Common myeloid progenitor, CD34-positive (primary cell): ENCODE results near the gene MYO5C.
"Not testable (repeated sequence)": the region's sequence is repeated elsewhere in the genome, so short reads cannot be mapped to it uniquely, and the experiment has no call there.

Experiments used
- CTCF ChIA-PET: fragments of 350-600 bp; sonication (Branson Sonifier 250); formaldehyde crosslinking; loops from one replicate; lab custom pipeline; 2021; ENCODE audit warnings: antibody characterized with exemption; lab: Charles Lee
- POLR2A ChIA-PET: fragments of 350-600 bp; sonication (Branson Sonifier 250); formaldehyde crosslinking; loops from one replicate; lab custom pipeline; 2021; ENCODE audit warnings: antibody characterized with exemption; lab: Charles Lee
- DNase-seq, 3 donors: peaks; one replicate each; pipeline versions ENCODE4 v3.0.0 to v3.0.0-alpha.2; 2013
- H3K27ac ChIP-seq, 2 experiments: 1 replicate in 1 of 2; 2 replicates in 1 of 2; pipeline ENCODE4 v1.7.0; 2013; ENCODE audit warnings: inconsistent platforms in 2 of 2, low read length in 2 of 2, mild to moderate bottlenecking in 2 of 2, low read depth in 1 of 2, moderate library complexity in 1 of 2; ENCODE audit not compliant: severe bottlenecking in 2 of 2, insufficient read depth in 1 of 2, poor library complexity in 1 of 2
- H3K27me3 ChIP-seq, 5 experiments: replicated peaks in 2 of 5; 1 replicate in 3 of 5; 2 replicates in 2 of 5; pipeline versions ENCODE4 v1.6.1 to v1.7.0; 2013; ENCODE audit warnings: low read length in 4 of 5, mild to moderate bottlenecking in 2 of 5, moderate library complexity in 2 of 5, inconsistent platforms in 1 of 5; ENCODE audit not compliant: insufficient read depth in 5 of 5, control insufficient read depth in 4 of 5
- H3K36me3 ChIP-seq, 4 experiments: 1 replicate in 2 of 4; 2 replicates in 2 of 4; pipeline versions ENCODE4 v1.6.1 to v1.7.0; 2013; ENCODE audit warnings: low read length in 3 of 4, control low read depth in 1 of 4, mild to moderate bottlenecking in 1 of 4; ENCODE audit not compliant: control insufficient read depth in 4 of 4, insufficient read depth in 4 of 4
- H3K4me1 ChIP-seq, 4 experiments: 1 replicate in 3 of 4; 2 replicates in 1 of 4; pipeline versions ENCODE4 v1.6.1 to v1.7.1; 2013; ENCODE audit warnings: low read length in 3 of 4, mild to moderate bottlenecking in 3 of 4, control low read depth in 1 of 4, inconsistent platforms in 1 of 4, moderate library complexity in 1 of 4; ENCODE audit not compliant: control insufficient read depth in 4 of 4, insufficient read depth in 4 of 4; ENCODE audit errors: control extremely low read depth in 1 of 4
- H3K4me3 ChIP-seq, 7 experiments: 1 replicate in 4 of 7; 2 replicates in 3 of 7; pipeline versions ENCODE4 v1.5.1 to v1.7.0; 2013; ENCODE audit warnings: mild to moderate bottlenecking in 7 of 7, low read length in 6 of 7, moderate library complexity in 6 of 7, inconsistent platforms in 2 of 7, low read depth in 2 of 7, control low read depth in 1 of 7; ENCODE audit not compliant: insufficient read depth in 4 of 7, control insufficient read depth in 1 of 7; ENCODE audit errors: extremely low read depth in 1 of 7
- H3K9me3 ChIP-seq, 5 experiments: 1 replicate in 4 of 5; 2 replicates in 1 of 5; pipeline versions ENCODE4 v1.6.1 to v1.7.1; 2013; ENCODE audit warnings: low read length in 4 of 5, mild to moderate bottlenecking in 2 of 5, inconsistent platforms in 1 of 5, low read depth in 1 of 5, moderate library complexity in 1 of 5; ENCODE audit not compliant: control insufficient read depth in 4 of 5, insufficient read depth in 2 of 5; ENCODE audit errors: control extremely low read depth in 1 of 5
- WGBS: methylation state at CpG from one replicate; pipeline ENCODE4 v1.1.5; 2013; ENCODE audit not compliant: insufficient coverage; 5-methylcytosine and 5-hydroxymethylcytosine counted together

The MYO5C gene

GRCh38 chr15:52170199-52170598, 125.4 kb downstream of the MYO5C start:
- 92% methylated on average over 2 of the region's 3 CpGs for WGBS
- DNase-seq, H3K9me3 ChIP-seq, POLR2A ChIA-PET, H3K27me3 ChIP-seq, H3K36me3 ChIP-seq, H3K27ac ChIP-seq, H3K4me3 ChIP-seq: not testable (repeated sequence)
- H3K4me1 ChIP-seq = peaks cover 3 to 26% (median 21%) of the 10 kb centered on the region in 4 experiments
- CTCF ChIA-PET = interaction anchor here (1.1 to 6.6 kb wide), 6 partner anchors 12 to 58 kb away, joined by 4 to 40 read pairs (median 8); partner anchors contain the start of gene GNB5

GRCh38 chr15:52165494-52166131, 130.0 kb downstream of the MYO5C start:
- H3K27me3 ChIP-seq, H3K9me3 ChIP-seq, H3K4me1 ChIP-seq, H3K4me3 ChIP-seq, DNase-seq, H3K27ac ChIP-seq: not testable (repeated sequence)
- POLR2A ChIA-PET = interaction anchor here (0.7 to 1.1 kb wide), 2 partner anchors 9 to 68 kb away, joined by 3 read pairs; no protein-coding TSS in a partner anchor
- peaks cover 0 to 21% (median 7%) of the 10 kb centered on the region in 4 experiments for H3K36me3 ChIP-seq
- CTCF ChIA-PET = interaction anchor here (0.8 to 8.2 kb wide), 11 partner anchors 9 to 314 kb away, joined by 3 to 42 read pairs (median 4); no protein-coding TSS in a partner anchor
- WGBS = 100% methylated on average over 2 of the region's 5 CpGs

- peaks cover 0 to 3% (median 0%) of the 10 kb centered on the region in 5 experiments for H3K9me3 ChIP-seq
- peaks cover 0 to 17% (median 7%) of the 10 kb centered on the region in 4 experiments for H3K36me3 ChIP-seq
- no peak overlapping the region for H3K27ac ChIP-seq
- WGBS = no CpG with 5 or more reads among the region's 2 CpGs
- no peaks in the 10 kb centered on the region for H3K27me3 ChIP-seq
- peak in 2 of 3 donors; percentile 34 to 41 for DNase-seq
- H3K4me1 ChIP-seq = no peaks in the 10 kb centered on the region
- ChIA-PET CTCF (interaction anchor here (0.8 to 8.2 kb wide), 13 partner anchors 10 to 313 kb away, joined by 3 to 42 read pairs (median 5); no protein-coding TSS in a partner anchor), POLR2A (interaction anchor here (0.7 to 1.1 kb wide), 2 partner anchors 10 to 331 kb away, joined by 3 read pairs; no protein-coding TSS in a partner anchor)
- no peak overlapping the region for H3K4me3 ChIP-seq
These were observed 130.9 kb downstream of the MYO5C start for GRCh38 chr15:52164631-52165265.

GRCh38 chr15:52163321-52164190, 132.0 kb downstream of the MYO5C start:
- H3K4me3 ChIP-seq = no peak overlapping the region
- peaks cover 0 to 20% (median 11%) of the 10 kb centered on the region in 4 experiments for H3K36me3 ChIP-seq
- ChIA-PET POLR2A (interaction anchor here (0.6 to 1.0 kb wide), 2 partner anchors 8 to 57 kb away, joined by 3 read pairs; no protein-coding TSS in a partner anchor), CTCF (interaction anchor here (0.7 to 8.2 kb wide), 12 partner anchors 8 to 64 kb away, joined by 3 to 42 read pairs (median 5); no protein-coding TSS in a partner anchor)
- H3K4me1 ChIP-seq = no peaks in the 10 kb centered on the region
- no peak overlapping the region for H3K27ac ChIP-seq
- H3K9me3 ChIP-seq = peaks cover 0 to 3% (median 0%) of the 10 kb centered on the region in 5 experiments
- DNase-seq = peak in 2 of 3 donors; percentile 27 to 34
- 94% methylated on average over 12 of the region's 19 CpGs for WGBS
- H3K27me3 ChIP-seq = no peaks in the 10 kb centered on the region

- Histone ChIP-seq H3K4me3 (no peak overlapping the region), H3K27me3 (no peaks in the 10 kb centered on the region), H3K4me1 (no peaks in the 10 kb centered on the region), H3K36me3 (peaks cover 0 to 20% (median 11%) of the 10 kb centered on the region in 4 experiments), H3K9me3 (peaks cover 0 to 3% (median 0%) of the 10 kb centered on the region in 5 experiments), H3K27ac (no peak overlapping the region)
- CTCF ChIA-PET = interaction anchor here (0.7 to 8.2 kb wide), 12 partner anchors 8 to 65 kb away, joined by 3 to 42 read pairs (median 5); no protein-coding TSS in a partner anchor
- DNase-seq = no peak
- WGBS = 95% methylated on average over 22 of the region's 22 CpGs
- POLR2A ChIA-PET = interaction anchor here (1.0 kb wide), 1 partner anchor 8 kb away, joined by 3 read pairs; no protein-coding TSS in a partner anchor
These were observed 132.7 kb downstream of the MYO5C start for GRCh38 chr15:52162876-52163275.

GRCh38 chr15:52162260-52162659, 133.3 kb downstream of the MYO5C start:
- Histone ChIP-seq H3K4me1 (no peaks in the 10 kb centered on the region), H3K36me3 (peaks cover 0 to 20% (median 11%) of the 10 kb centered on the region in 4 experiments), H3K27me3 (no peaks in the 10 kb centered on the region), H3K4me3 (no peak overlapping the region), H3K9me3 (peaks cover 0 to 3% (median 0%) of the 10 kb centered on the region in 5 experiments), H3K27ac (no peak overlapping the region)
- POLR2A ChIA-PET = interaction anchor here (0.7 to 1.0 kb wide), 2 partner anchors 9 to 18 kb away, joined by 3 read pairs; no protein-coding TSS in a partner anchor
- CTCF ChIA-PET = interaction anchor here (1.1 to 8.2 kb wide), 8 partner anchors 9 to 404 kb away, joined by 3 to 42 read pairs (median 4); no protein-coding TSS in a partner anchor
- no peak for DNase-seq
- WGBS = no CpG with 5 or more reads among the region's 4 CpGs
